OCI-LY1 (cell line): ENCODE measurements around the gene P4HTM.
A peak's percentile ranks its signal among the peaks of the same experiment; 100 is the strongest.

ENCODE experiments used
- H2AFZ ChIP-seq: fragments of 200-600 bp; sonication (generic), shearing (Covaris generic); 2 replicates; pipeline ENCODE4 v1.6.0; 2014; ENCODE audit warnings: antibody characterized with exemption, mild to moderate bottlenecking, low read length
- H3F3A ChIP-seq: fragments of 200-600 bp; sonication (generic), shearing (Covaris generic); 2 replicates; pipeline ENCODE4 v1.6.0; 2014; ENCODE audit warnings: mild to moderate bottlenecking, antibody characterized with exemption, low read length, moderate library complexity; ENCODE audit not compliant: insufficient read depth
- H3K27ac ChIP-seq: fragments of 200-600 bp; sonication (generic); 2 replicates; pipeline ENCODE4 v1.5.1; 2014; ENCODE audit warnings: low read length, mixed run types, mild to moderate bottlenecking, low read depth; ENCODE audit not compliant: poor library complexity, severe bottlenecking
- H3K27me3 ChIP-seq: fragments of 200-600 bp; sonication (generic); 2 replicates; pipeline ENCODE4 v1.6.0; 2014; ENCODE audit warnings: antibody characterized with exemption, mild to moderate bottlenecking, low read length, moderate library complexity; ENCODE audit not compliant: insufficient read depth
- H3K36me3 ChIP-seq: fragments of 200-600 bp; sonication (generic); 2 replicates; pipeline ENCODE4 v1.6.1; 2014; ENCODE audit warnings: mild to moderate bottlenecking, antibody characterized with exemption, low read length, moderate library complexity, mixed read lengths; ENCODE audit not compliant: insufficient read depth
- H3K4me1 ChIP-seq: fragments of 200-600 bp; sonication (generic); 2 replicates; pipeline ENCODE4 v1.5.1; 2014; ENCODE audit warnings: mild to moderate bottlenecking, low read length, moderate library complexity; ENCODE audit not compliant: insufficient read depth, severe bottlenecking
- H3K4me2 ChIP-seq: fragments of 200-600 bp; sonication (generic), shearing (Covaris generic); 2 replicates; pipeline ENCODE4 v1.6.1; 2014; ENCODE audit warnings: low read length
- H3K4me3 ChIP-seq: fragments of 200-600 bp; sonication (generic); 2 replicates; pipeline ENCODE4 v1.5.1; 2014; ENCODE audit warnings: low read length, low read depth, mild to moderate bottlenecking, mixed read lengths; ENCODE audit not compliant: poor library complexity, severe bottlenecking
- H3K79me2 ChIP-seq: fragments of 200-600 bp; shearing (Covaris generic); 2 replicates; pipeline ENCODE4 v1.6.1; 2016; ENCODE audit warnings: mixed run types, low read length, mixed read lengths; ENCODE audit not compliant: insufficient read depth
- H3K9ac ChIP-seq: fragments of 200-600 bp; sonication (generic), shearing (Covaris generic); 2 replicates; pipeline ENCODE4 v1.6.1; 2014; ENCODE audit warnings: mild to moderate bottlenecking, low read length, mixed read lengths
- H3K9me2 ChIP-seq: fragments of 200-600 bp; sonication (generic), shearing (Covaris generic); 2 replicates; pipeline ENCODE4 v1.6.1; 2014; ENCODE audit warnings: low read depth, mild to moderate bottlenecking, low read length, mixed read lengths
- H3K9me3 ChIP-seq: fragments of 200-600 bp; shearing (Covaris generic); 2 replicates; pipeline ENCODE4 v1.6.1; 2014; ENCODE audit warnings: low read length, mixed read lengths
- H4K20me1 ChIP-seq: fragments of 200-600 bp; sonication (generic), shearing (Covaris generic); 2 replicates; pipeline ENCODE4 v1.6.0; 2016; ENCODE audit warnings: mild to moderate bottlenecking, low read length; ENCODE audit not compliant: insufficient read depth
- EZH2 ChIP-seq: fragments of 200-600 bp; sonication (generic), shearing (Covaris generic); IDR thresholded peaks from 2 replicates; pipeline ENCODE4 v1.8.0; 2017; ENCODE audit warnings: borderline replicate concordance, mixed run types, mild to moderate bottlenecking, antibody characterized with exemption, low read length, moderate library complexity, mixed read lengths
- TF ChIP-seq, protein P1 (sequence below): fragments of 200-600 bp; sonication (generic), shearing (Covaris generic); IDR thresholded peaks from 2 replicates; pipeline ENCODE4 v1.5.1; 2017; ENCODE audit warnings: mild to moderate bottlenecking, antibody characterized with exemption, low read length, moderate library complexity, mixed read lengths

P4HTM gene

DNA sequence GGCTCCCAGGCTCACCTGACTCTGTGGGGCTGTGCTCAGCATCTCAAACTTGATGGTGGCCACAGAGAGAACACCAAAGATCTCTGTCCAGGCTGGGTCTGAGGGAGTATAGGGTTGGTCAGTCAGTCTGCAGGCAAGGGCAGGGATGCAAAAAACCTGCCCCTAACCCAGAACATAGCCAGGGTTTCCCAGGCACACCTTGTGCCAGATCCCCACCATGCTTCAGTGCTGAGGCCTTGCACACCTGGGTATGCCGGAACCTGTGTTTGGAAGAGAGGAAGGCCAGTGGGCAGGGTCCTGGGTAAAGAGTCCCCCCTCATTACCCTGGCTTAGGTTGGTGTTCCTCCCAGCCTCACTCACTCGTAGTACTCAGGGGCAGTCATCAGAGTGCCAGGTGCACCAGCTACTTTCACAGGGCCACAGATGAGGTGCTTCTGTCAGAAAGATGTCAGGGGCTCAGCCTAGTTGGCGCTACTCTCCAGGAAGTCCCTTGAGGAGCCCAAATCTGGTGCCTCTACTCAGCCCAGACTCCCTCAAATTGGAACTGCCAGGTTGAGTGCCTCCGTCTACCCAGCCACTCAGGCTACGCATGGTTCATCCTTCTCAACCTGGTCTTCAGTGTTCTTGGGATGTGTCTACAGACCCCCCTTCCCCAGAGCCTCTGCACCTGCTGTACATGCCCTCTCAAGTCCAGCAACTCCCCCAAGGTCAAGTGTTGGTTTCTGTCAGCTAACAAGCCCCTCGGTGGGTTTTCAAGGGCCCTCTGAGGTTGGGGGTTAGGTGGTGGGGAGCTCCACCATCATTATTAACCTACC, 26.6 kb downstream of the P4HTM start:
- no peaks in the 10 kb centered on the region for H4K20me1 ChIP-seq
- peaks cover 27% of the 10 kb centered on the region for H3K4me1 ChIP-seq
- H3K79me2 ChIP-seq: peaks cover 13% of the 10 kb centered on the region; the same call in 1 of the 2 replicates
- no peak overlapping the region for H3K9ac ChIP-seq
- peaks cover 44% of the 10 kb centered on the region for H3K36me3 ChIP-seq
- no peak for TF ChIP-seq EZH2
- TF ChIP-seq, protein P1, sequence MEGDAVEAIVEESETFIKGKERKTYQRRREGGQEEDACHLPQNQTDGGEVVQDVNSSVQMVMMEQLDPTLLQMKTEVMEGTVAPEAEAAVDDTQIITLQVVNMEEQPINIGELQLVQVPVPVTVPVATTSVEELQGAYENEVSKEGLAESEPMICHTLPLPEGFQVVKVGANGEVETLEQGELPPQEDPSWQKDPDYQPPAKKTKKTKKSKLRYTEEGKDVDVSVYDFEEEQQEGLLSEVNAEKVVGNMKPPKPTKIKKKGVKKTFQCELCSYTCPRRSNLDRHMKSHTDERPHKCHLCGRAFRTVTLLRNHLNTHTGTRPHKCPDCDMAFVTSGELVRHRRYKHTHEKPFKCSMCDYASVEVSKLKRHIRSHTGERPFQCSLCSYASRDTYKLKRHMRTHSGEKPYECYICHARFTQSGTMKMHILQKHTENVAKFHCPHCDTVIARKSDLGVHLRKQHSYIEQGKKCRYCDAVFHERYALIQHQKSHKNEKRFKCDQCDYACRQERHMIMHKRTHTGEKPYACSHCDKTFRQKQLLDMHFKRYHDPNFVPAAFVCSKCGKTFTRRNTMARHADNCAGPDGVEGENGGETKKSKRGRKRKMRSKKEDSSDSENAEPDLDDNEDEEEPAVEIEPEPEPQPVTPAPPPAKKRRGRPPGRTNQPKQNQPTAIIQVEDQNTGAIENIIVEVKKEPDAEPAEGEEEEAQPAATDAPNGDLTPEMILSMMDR: no peak
- no peak overlapping the region for H3K4me3 ChIP-seq
- H3K27me3 ChIP-seq: no peaks in the 10 kb centered on the region
- H3F3A ChIP-seq: 0 out of 2 replicates have a peak, but pooled peaks cover 8% of the 10 kb centered on the region
- H2AFZ ChIP-seq: no peak overlapping the region
- no peaks in the 10 kb centered on the region for H3K9me2 ChIP-seq
- H3K27ac ChIP-seq: peak overlapping the region; percentile 96
- peak overlapping the region; percentile 98; the same call in 1 of the 2 replicates for H3K4me2 ChIP-seq
- H3K9me3 ChIP-seq: no peaks in the 10 kb centered on the region

DNA sequence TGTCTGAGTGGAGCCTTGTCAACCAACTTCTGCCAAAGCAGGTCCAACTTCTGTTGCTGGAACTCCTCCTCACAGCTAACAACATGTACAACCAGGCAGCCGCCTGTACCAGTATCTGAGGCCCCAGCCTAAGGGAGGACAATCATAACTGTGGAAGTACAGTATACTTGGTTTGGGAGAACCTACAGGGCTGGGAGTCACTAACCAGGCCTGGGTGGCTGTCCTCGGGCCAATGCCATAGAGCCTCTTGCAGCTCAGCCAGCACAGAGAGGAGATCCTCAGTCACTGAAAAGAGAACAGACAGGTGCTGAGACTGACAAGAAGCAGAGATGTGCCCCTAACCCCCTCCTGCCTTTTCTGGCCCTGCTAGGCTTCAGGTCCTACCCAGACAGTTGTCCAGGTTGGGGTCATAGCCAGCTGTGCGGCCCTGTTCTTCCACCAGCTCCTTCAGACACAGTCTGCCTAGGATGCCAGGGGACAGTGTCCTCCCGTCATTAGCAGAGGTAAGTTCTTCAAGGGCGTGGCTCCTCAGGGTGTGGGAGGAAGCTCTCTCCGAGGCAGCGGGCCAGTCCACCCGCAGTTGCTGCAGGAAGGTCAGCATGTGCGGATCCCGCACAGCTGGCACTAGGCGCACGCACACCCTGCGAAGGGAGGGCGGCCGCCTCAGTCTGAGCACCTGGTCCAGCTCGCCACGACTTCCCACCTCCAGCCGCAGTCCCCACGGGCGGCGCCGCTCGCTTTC, 27.4 kb downstream of the P4HTM start:
- H3K27ac ChIP-seq: peak overlapping the region; percentile 96

DNA sequence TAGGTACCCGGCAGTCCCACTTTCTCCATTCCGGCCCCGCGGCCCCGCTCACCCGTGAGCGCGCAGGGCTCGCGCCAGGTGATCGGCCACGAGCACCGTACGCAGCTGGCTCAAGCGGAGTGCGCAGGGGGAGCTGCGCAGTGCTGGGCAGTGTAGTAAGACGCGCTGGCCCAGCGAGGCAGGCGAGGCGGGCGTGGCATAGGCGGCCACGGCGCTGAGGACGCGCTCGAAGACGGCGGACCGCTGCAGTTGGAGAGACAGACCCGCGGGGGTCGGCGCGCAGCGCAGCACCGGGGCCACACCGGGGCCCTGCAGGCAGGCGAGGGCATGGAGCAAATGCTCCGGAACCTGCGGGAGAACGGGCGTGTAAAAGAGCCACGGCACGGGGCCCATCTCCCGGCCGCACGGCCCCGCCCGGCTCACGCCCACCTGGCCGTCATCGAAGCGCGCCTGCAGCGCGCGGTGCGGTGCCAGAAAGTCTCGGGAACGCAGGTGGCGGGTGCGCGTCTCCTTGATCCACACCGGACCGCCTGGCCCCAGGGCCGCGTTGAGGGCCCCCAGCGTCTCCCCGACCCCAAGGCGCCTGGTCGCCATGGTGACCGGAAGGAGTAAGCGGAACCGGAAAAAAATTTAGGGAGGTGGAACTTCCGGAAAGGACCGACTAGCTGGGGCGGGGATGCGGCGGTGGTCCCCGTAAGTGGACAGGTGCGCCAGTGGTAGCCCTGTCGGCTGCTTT, 28.1 kb downstream of the P4HTM start, which contains the start of gene DALRD3:
Gene DALRD3 (minus strand): TSS at position 610 of the 736 bp plus-strand sequence. CDS start 16 bp downstream, at position 594.
- peak within 1 kb of the TSS; percentile 95 for H3K4me3 ChIP-seq
- H3K27me3 ChIP-seq: no peaks in the 10 kb centered on the region
- H3K9ac ChIP-seq: peak within 1 kb of the TSS; percentile 95
- H3K4me2 ChIP-seq: peak within 1 kb of the TSS; percentile 98
- no peak for TF ChIP-seq EZH2
- TF ChIP-seq, protein P1: no peak
- no peak within 1 kb of the TSS for H2AFZ ChIP-seq
- no peaks in the 10 kb centered on the region for H4K20me1 ChIP-seq
- H3K4me1 ChIP-seq: peaks cover 33% of the 10 kb centered on the region
- no peaks in the 10 kb centered on the region for H3K9me3 ChIP-seq
- peaks cover 13% of the 10 kb centered on the region; the same call in 1 of the 2 replicates for H3K79me2 ChIP-seq
- peak within 1 kb of the TSS; percentile 96 for H3K27ac ChIP-seq
- H3F3A ChIP-seq: 0 out of 2 replicates have a peak, but pooled peaks cover 8% of the 10 kb centered on the region
- H3K9me2 ChIP-seq: no peaks in the 10 kb centered on the region
- peaks cover 31% of the 10 kb centered on the region for H3K36me3 ChIP-seq

More for the DNA sequence above, 27.4 kb downstream of the P4HTM start:
- H3F3A ChIP-seq: 0 out of 2 replicates have a peak, but pooled peaks cover 8% of the 10 kb centered on the region
- peaks cover 27% of the 10 kb centered on the region for H3K4me1 ChIP-seq
- peak overlapping the region; percentile 98 for H3K4me2 ChIP-seq
- no peaks in the 10 kb centered on the region for H4K20me1 ChIP-seq
- H3K9ac ChIP-seq: peak overlapping the region; percentile 95; the same call in 1 of the 2 replicates
- no peaks in the 10 kb centered on the region for H3K27me3 ChIP-seq
- no peaks in the 10 kb centered on the region for H3K9me2 ChIP-seq
- H3K4me3 ChIP-seq: peak overlapping the region; percentile 95
- TF ChIP-seq, protein P1: no peak
- no peak for TF ChIP-seq EZH2
- peaks cover 13% of the 10 kb centered on the region; the same call in 1 of the 2 replicates for H3K79me2 ChIP-seq
- peaks cover 36% of the 10 kb centered on the region for H3K36me3 ChIP-seq
- no peak overlapping the region for H2AFZ ChIP-seq
- H3K9me3 ChIP-seq: no peaks in the 10 kb centered on the region
